ENCODE results near the gene SIRT3. TPM values are rescaled to one million over a fixed set of nuclear protein-coding genes. Genes with fewer than 3 reads are reported as not detected.

Gene SIRT3
- total and polyA plus RNA-seq, 2 of the 13 experiments (the other 11 are each of a cell fraction or from before 2014, with no cell fraction given): 15.1 to 18.2 TPM

GRCh38 chr11:208181-208916, 27.8 kb downstream of the SIRT3 start (continued):
- TF ChIP-seq ZNF512B (CRISPR knock-in tag; IDR thresholded peaks at IDR 0.05; ENCODE audit: borderline replicate concordance) (no peak), MEF2D (CRISPR knock-in tag; IDR thresholded peaks at IDR 0.05) (peak; percentile 56; the same call in 1 of the 2 replicates), TSC22D2 (CRISPR knock-in tag; IDR thresholded peaks at IDR 0.05; ENCODE audit: borderline replicate concordance) (no peak), RFX3 (CRISPR knock-in tag; IDR thresholded peaks at IDR 0.05) (no peak), CC2D1A (CRISPR knock-in tag; IDR thresholded peaks at IDR 0.05) (no peak), ZNF441 (CRISPR knock-in tag; IDR thresholded peaks at IDR 0.05; ENCODE audit: borderline replicate concordance) (peak; percentile 58; the same call in 1 of the 2 replicates), SP140L (CRISPR knock-in tag; IDR thresholded peaks at IDR 0.05; ENCODE audit: borderline replicate concordance) (no peak), DZIP1 (CRISPR knock-in tag; IDR thresholded peaks at IDR 0.05) (no peak), AHDC1 (CRISPR knock-in tag; IDR thresholded peaks at IDR 0.05; ENCODE audit: borderline replicate concordance) (no peak), MTERF4 (CRISPR knock-in tag; IDR thresholded peaks at IDR 0.05) (no peak), PHF21A (CRISPR knock-in tag; IDR thresholded peaks at IDR 0.05) (peak; percentile 69), ZNF740 (CRISPR knock-in tag; IDR thresholded peaks at IDR 0.05) (no peak), ZNF337 (CRISPR knock-in tag; IDR thresholded peaks at IDR 0.05; ENCODE audit: borderline replicate concordance, low read depth) (peak; percentile 42; the same call in 1 of the 2 replicates), ESRRA (CRISPR knock-in tag; IDR thresholded peaks at IDR 0.05; ENCODE audit: low read depth) (no peak; the same call in 1 of the 2 replicates), SALL1 (CRISPR knock-in tag; IDR thresholded peaks at IDR 0.05) (no peak; the same call in 1 of the 2 replicates), ZNF614 (CRISPR knock-in tag; IDR thresholded peaks at IDR 0.05; ENCODE audit: borderline replicate concordance) (no peak)
